Ectodermal cell (in vitro differentiated cells): Measurements from ENCODE around the gene PARVG.

Source experiments
- H3K27ac ChIP-seq: 2 replicates; pipeline ENCODE4 v1.7.0; 2013; ENCODE audit warnings: mild to moderate bottlenecking, low read depth, low read length; ENCODE audit not compliant: insufficient read depth, poor library complexity, severe bottlenecking
- H3K27me3 ChIP-seq: 2 replicates; pipeline ENCODE4 v1.7.0; 2013; ENCODE audit warnings: mild to moderate bottlenecking, low read length; ENCODE audit not compliant: insufficient read depth, control insufficient read depth, poor library complexity, severe bottlenecking
- H3K36me3 ChIP-seq: one replicate; pipeline ENCODE4 v1.7.0; 2013; ENCODE audit warnings: low read length; ENCODE audit not compliant: control insufficient read depth, insufficient read depth
- H3K4me1 ChIP-seq: one replicate; pipeline ENCODE4 v1.7.0; 2013; ENCODE audit warnings: low read length; ENCODE audit not compliant: control insufficient read depth, insufficient read depth
- H3K4me3 ChIP-seq: 2 replicates; pipeline ENCODE4 v1.7.0; 2013; ENCODE audit warnings: low read depth, low read length, control low read depth; ENCODE audit not compliant: insufficient read depth
- H3K9me3 ChIP-seq: 2 replicates; pipeline ENCODE4 v1.7.0; 2013; ENCODE audit warnings: mild to moderate bottlenecking, low read length, moderate library complexity; ENCODE audit not compliant: control insufficient read depth
- WGBS, 2 experiments: methylation state at CpG; one replicate each; pipeline ENCODE4 v1.1.7; 2013; ENCODE audit warnings: missing lambda C conversion rate in 2 of 2; 5-methylcytosine and 5-hydroxymethylcytosine counted together

Gene PARVG

DNA sequence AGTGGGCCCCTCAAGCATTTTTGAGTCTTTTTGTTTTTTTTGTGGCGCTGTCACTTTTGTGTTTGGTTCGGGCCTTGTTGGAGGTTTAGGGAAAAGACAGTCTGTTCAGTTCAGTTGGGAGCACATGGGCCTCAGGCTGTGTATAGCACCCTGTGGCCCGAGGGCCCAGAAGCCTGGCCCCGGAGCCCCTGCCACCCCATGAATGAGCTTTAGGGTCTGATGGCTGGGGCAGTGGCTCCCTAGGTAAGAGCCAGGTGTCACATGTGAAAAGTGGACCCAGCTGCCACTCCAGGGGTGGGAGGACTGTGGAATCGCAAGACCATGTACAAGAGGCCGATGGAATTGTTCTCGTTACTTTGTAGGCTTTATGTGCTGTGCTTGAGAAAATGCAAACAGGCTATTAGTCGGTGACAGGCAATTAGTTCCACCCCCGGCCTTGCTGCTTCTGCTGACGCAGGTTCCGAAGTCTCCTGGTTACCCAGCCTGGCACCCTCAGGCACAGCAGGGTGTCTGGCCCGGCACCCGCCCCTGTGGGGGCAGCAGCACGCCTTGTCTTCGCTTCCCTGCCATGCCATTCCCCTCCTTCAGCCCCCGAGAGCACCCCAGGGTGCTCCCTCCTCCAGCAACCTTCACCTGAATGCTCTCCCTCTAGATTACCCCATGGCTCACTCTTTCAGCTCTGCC lies 38.2 kb upstream of the PARVG start:
- H3K27ac ChIP-seq = no peak overlapping the region
- 91 to 92% methylated on average over 16 of the region's 16 CpGs for WGBS, 2 experiments
- no peaks in the 10 kb centered on the region for H3K36me3 ChIP-seq
- H3K27me3 ChIP-seq = peaks cover 7% of the 10 kb centered on the region
- H3K4me3 ChIP-seq = no peak overlapping the region
- H3K4me1 ChIP-seq = peaks cover 41% of the 10 kb centered on the region
- peaks cover 1% of the 10 kb centered on the region for H3K9me3 ChIP-seq

GRCh38 chr22:44143105-44143474 lies 37.6 kb upstream of the PARVG start:
- peaks cover 11% of the 10 kb centered on the region for H3K27me3 ChIP-seq
- H3K4me1 ChIP-seq = peaks cover 46% of the 10 kb centered on the region
- H3K27ac ChIP-seq = no peak overlapping the region
- 90% methylated on average over 4 of the region's 4 CpGs for WGBS, 2 experiments
- no peak overlapping the region for H3K4me3 ChIP-seq
- H3K36me3 ChIP-seq = no peaks in the 10 kb centered on the region
- H3K9me3 ChIP-seq = no peaks in the 10 kb centered on the region

GRCh38 chr22:44143579-44143978 lies 37.1 kb upstream of the PARVG start:
- Histone ChIP-seq H3K36me3 (no peaks in the 10 kb centered on the region), H3K4me1 (peaks cover 51% of the 10 kb centered on the region), H3K9me3 (no peaks in the 10 kb centered on the region), H3K27ac (no peak overlapping the region), H3K27me3 (peaks cover 15% of the 10 kb centered on the region), H3K4me3 (no peak overlapping the region)
- 37 to 46% methylated on average over 9 of the region's 9 CpGs for WGBS, 2 experiments

GRCh38 chr22:44144046-44144569 lies 36.6 kb upstream of the PARVG start:
- Histone ChIP-seq H3K4me1 (peaks cover 55% of the 10 kb centered on the region), H3K27ac (no peak overlapping the region), H3K4me3 (no peak overlapping the region), H3K27me3 (peaks cover 18% of the 10 kb centered on the region), H3K36me3 (no peaks in the 10 kb centered on the region), H3K9me3 (no peaks in the 10 kb centered on the region)
- 88 to 90% methylated on average over 10 of the region's 10 CpGs for WGBS, 2 experiments

- H3K4me1 ChIP-seq = peaks cover 55% of the 10 kb centered on the region
- WGBS, 2 experiments = 85 to 90% methylated on average over 8 of the region's 8 CpGs
- no peaks in the 10 kb centered on the region for H3K9me3 ChIP-seq
- H3K4me3 ChIP-seq = no peak overlapping the region
- peaks cover 18% of the 10 kb centered on the region for H3K27me3 ChIP-seq
- no peak overlapping the region for H3K27ac ChIP-seq
- no peaks in the 10 kb centered on the region for H3K36me3 ChIP-seq
Measured at GRCh38 chr22:44145544-44145943, 35.2 kb upstream of the PARVG start.

- Histone ChIP-seq H3K4me3 (no peak overlapping the region), H3K4me1 (peaks cover 55% of the 10 kb centered on the region), H3K36me3 (no peaks in the 10 kb centered on the region), H3K9me3 (no peaks in the 10 kb centered on the region), H3K27me3 (peaks cover 18% of the 10 kb centered on the region), H3K27ac (no peak overlapping the region)
- WGBS, 2 experiments = 76 to 81% methylated on average over 33 of the region's 33 CpGs
Measured at GRCh38 chr22:44146088-44146861, 34.5 kb upstream of the PARVG start.

GRCh38 chr22:44147008-44147645 lies 33.6 kb upstream of the PARVG start:
- 41 to 46% methylated on average over 12 of the region's 12 CpGs for WGBS, 2 experiments
- no peaks in the 10 kb centered on the region for H3K36me3 ChIP-seq
- peaks cover 55% of the 10 kb centered on the region for H3K4me1 ChIP-seq
- H3K27ac ChIP-seq = no peak overlapping the region
- H3K4me3 ChIP-seq = no peak overlapping the region
- no peaks in the 10 kb centered on the region for H3K9me3 ChIP-seq
- H3K27me3 ChIP-seq = peaks cover 18% of the 10 kb centered on the region

DNA sequence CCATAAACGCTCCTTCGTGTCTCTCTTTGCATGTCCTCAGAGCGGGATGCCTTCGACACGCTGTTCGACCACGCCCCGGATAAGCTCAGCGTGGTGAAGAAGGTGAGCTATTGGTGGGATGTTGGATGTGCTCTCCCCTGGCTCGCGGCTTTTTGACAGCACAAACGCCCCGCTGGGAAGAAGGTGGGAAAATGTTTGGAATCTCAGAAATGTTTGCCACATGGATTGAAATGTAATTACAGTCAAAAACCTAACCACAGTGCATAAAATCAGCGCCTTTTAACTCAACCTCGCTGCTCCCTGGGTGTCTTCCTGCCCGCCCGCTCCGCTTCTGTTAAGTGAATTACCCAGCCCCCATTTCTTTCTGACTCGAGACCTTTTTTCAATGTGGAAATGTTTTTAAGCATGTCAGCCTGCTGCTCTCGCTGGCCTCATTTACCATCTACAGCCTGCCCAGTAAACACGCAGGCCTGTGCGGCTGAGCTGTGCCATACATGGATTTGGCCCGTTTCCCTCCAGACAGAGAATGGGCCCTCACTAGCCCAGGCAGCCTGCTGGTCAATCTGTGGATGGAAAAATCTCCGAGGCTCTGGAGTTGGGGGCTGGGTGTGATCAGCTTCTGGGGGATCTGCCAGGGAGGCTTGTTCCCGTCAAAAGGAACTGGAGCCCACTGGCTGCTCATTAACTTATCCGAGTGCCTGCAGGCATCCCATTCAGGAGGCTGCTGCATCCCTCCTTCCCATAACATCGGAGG lies 32.7 kb upstream of the PARVG start:
- Histone ChIP-seq H3K27me3 (peaks cover 18% of the 10 kb centered on the region), H3K36me3 (no peaks in the 10 kb centered on the region), H3K27ac (peak overlapping the region; percentile 40), H3K4me1 (peaks cover 53% of the 10 kb centered on the region), H3K4me3 (no peak overlapping the region), H3K9me3 (no peaks in the 10 kb centered on the region)
- 2 to 3% methylated on average over 27 of the region's 27 CpGs for WGBS, 2 experiments

DNA sequence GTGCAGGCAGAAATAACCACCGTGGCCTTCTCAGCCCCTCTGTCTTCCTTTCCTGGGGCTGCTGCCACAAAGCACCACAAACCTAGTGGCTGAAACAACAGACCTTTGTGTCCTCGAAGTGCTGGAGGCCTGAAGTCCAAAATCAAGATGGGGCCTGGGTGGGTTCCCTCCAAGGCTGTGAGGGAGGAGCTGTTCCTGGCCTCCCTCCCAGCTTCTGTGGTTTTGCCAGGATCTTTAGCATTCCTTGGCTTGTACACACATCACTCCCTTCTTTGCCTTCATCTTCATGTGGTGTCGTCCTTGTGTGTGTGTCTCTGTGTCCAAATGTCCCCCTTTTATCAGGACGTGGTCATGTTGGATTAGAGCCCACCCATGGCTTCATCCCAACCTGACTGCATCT lies 29.0 kb upstream of the PARVG start:
- Histone ChIP-seq H3K4me3 (no peak overlapping the region), H3K4me1 (peaks cover 23% of the 10 kb centered on the region), H3K27ac (no peak overlapping the region), H3K9me3 (no peaks in the 10 kb centered on the region), H3K27me3 (peaks cover 18% of the 10 kb centered on the region), H3K36me3 (no peaks in the 10 kb centered on the region)
- 92 to 93% methylated on average over 4 of the region's 4 CpGs for WGBS, 2 experiments
